ENCODE measurements around the gene SSTR4. TPM values are rescaled to one million over a fixed set of nuclear protein-coding genes. Genes with fewer than 3 reads are reported as not detected.

SSTR4 gene
- total and polyA plus RNA-seq, 5 donors, result not detected

Other genes starting within 250 kb of the SSTR4 start
- gene THBD, start 14.4 kb downstream of the SSTR4 start, total RNA-seq, result 10 to 100 TPM; 15.4 to 48.1 (median 18.5) TPM
- 17.5 TPM for gene THBD, start 14.4 kb downstream of the SSTR4 start, polyA plus RNA-seq
- 10 to 100 TPM; 25.6 to 51.6 (median 41.7) TPM for gene CD93, start 51.0 kb downstream of the SSTR4 start, total RNA-seq
- 14.1 TPM for gene CD93, start 51.0 kb downstream of the SSTR4 start, polyA plus RNA-seq